Pons (tissue), 1 donor: ENCODE measurements around the gene TBC1D22A.

Experiments
- DNase-seq: peaks from one replicate; pipeline ENCODE4 v3.0.0-alpha.2; 2016; ENCODE audit warnings: low spot score

Gene TBC1D22A

GRCh38 chr22:47013861-47014635 lies 251.6 kb downstream of the TBC1D22A start:
- DNase-seq, result no peak

- no peak for DNase-seq
These were observed 252.3 kb downstream of the TBC1D22A start for GRCh38 chr22:47014636-47015345.

- no peak for DNase-seq
These were observed 253.2 kb downstream of the TBC1D22A start for GRCh38 chr22:47015589-47016178.

- DNase-seq, result no peak
These were observed 254.2 kb downstream of the TBC1D22A start for GRCh38 chr22:47016631-47017030.

- DNase-seq, result no peak
These were observed 254.8 kb downstream of the TBC1D22A start for GRCh38 chr22:47017245-47017644.

- DNase-seq, result no peak
These were observed 255.8 kb downstream of the TBC1D22A start for GRCh38 chr22:47018010-47018910.

GRCh38 chr22:47019012-47019790 lies 256.8 kb downstream of the TBC1D22A start:
- DNase-seq, result no peak

- no peak for DNase-seq
These were observed 257.7 kb downstream of the TBC1D22A start for GRCh38 chr22:47020166-47020565.

- DNase-seq, result no peak
These were observed 259.1 kb downstream of the TBC1D22A start for GRCh38 chr22:47021371-47022074.

- DNase-seq, result peak; percentile 61
These were observed 259.6 kb downstream of the TBC1D22A start for GRCh38 chr22:47022075-47022473.

- DNase-seq, result no peak
These were observed 260.0 kb downstream of the TBC1D22A start for GRCh38 chr22:47022475-47022874.

GRCh38 chr22:47023871-47024270 lies 261.4 kb downstream of the TBC1D22A start:
- DNase-seq, result no peak

- no peak for DNase-seq
These were observed 265.3 kb downstream of the TBC1D22A start for GRCh38 chr22:47027766-47028165.

GRCh38 chr22:47029244-47030074 lies 267.0 kb downstream of the TBC1D22A start:
- no peak for DNase-seq

- peak; percentile 39 for DNase-seq
These were observed 267.8 kb downstream of the TBC1D22A start for GRCh38 chr22:47030143-47030661.

- DNase-seq, result no peak
These were observed 268.6 kb downstream of the TBC1D22A start for GRCh38 chr22:47030881-47031627.

GRCh38 chr22:47031628-47031915 lies 269.1 kb downstream of the TBC1D22A start:
- no peak for DNase-seq

- no peak for DNase-seq
These were observed 269.9 kb downstream of the TBC1D22A start for GRCh38 chr22:47032091-47032943.
